Activated CD8-positive, alpha-beta memory T cell treated with anti-CD3 and anti-CD28 coated beads, Interleukin-2, amount 50 U/mL, for 1 hour (primary cell): ENCODE measurements around the gene SPOUT1.
A peak's percentile ranks its signal among the peaks of the same experiment; 100 is the strongest.

Experiments
- DNase-seq: peaks from one replicate; pipeline ENCODE4 v3.0.0-alpha.2; 2020; ENCODE audit errors: extremely low read depth

SPOUT1 gene

GRCh38 chr9:128771745-128772519 lies 57.7 kb downstream of the SPOUT1 start, which contains the start of gene ZER1:
TSS of gene ZER1 (minus strand) at chr9:128771927. CDS start at chr9:128755565, 16,362 bp downstream.
- peak; percentile 75 for DNase-seq

- DNase-seq, result no peak
Observed at GRCh38 chr9:128771094-128771721, 58.4 kb downstream of the SPOUT1 start.

GRCh38 chr9:128770286-128771030 lies 59.1 kb downstream of the SPOUT1 start:
- no peak for DNase-seq
